Effector CD4-positive, alpha-beta T cell (primary cell): Measurements from ENCODE around the gene DDIAS.

Experiments
- DNase-seq: peaks from one replicate; pipeline ENCODE4 v3.0.0-alpha.2; 2020

DDIAS gene

GRCh38 chr11:82974135-82974534, 72.6 kb downstream of the DDIAS start:
- no peak for DNase-seq

- no peak for DNase-seq
These were observed 73.3 kb downstream of the DDIAS start for GRCh38 chr11:82974851-82975250.

GRCh38 chr11:82975882-82976281, 74.3 kb downstream of the DDIAS start:
- no peak for DNase-seq

GRCh38 chr11:82976786-82977185, 75.2 kb downstream of the DDIAS start:
- DNase-seq: no peak

- DNase-seq: no peak
These were observed 77.0 kb downstream of the DDIAS start for GRCh38 chr11:82978422-82979099.

GRCh38 chr11:82979824-82980223, 78.3 kb downstream of the DDIAS start:
- no peak for DNase-seq

GRCh38 chr11:82980292-82980691, 78.8 kb downstream of the DDIAS start:
- DNase-seq: no peak

GRCh38 chr11:82980947-82981346, 79.4 kb downstream of the DDIAS start:
- DNase-seq: no peak

GRCh38 chr11:82981852-82982251, 80.3 kb downstream of the DDIAS start:
- no peak for DNase-seq
